Astrocyte of the hippocampus (primary cell): ENCODE results near the gene TRIM52.

ENCODE experiments used
- DNase-seq: peaks from one replicate; pipeline ENCODE4 v3.0.0; 2011; ENCODE audit warnings: low read depth, low spot score

Gene TRIM52

DNA sequence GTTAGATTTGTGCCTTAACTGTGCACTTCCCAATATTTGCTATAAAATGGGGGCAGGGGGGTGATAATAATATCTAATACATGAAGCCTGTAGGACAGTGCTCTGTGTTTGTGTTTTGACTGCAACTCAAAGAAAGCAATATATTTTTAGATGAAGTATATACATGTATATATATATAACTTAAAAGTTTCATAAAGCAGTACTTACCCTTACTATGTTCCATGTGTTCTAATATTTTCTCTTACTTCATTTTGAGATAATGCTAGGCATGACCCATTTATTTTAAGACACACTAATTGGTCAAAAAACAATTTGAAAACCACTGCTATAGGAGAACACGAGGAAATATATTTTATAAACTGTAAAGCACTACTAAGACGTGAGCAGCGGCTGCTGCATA lies 2.4 kb downstream of the TRIM52 start:
- no peak for DNase-seq

DNA sequence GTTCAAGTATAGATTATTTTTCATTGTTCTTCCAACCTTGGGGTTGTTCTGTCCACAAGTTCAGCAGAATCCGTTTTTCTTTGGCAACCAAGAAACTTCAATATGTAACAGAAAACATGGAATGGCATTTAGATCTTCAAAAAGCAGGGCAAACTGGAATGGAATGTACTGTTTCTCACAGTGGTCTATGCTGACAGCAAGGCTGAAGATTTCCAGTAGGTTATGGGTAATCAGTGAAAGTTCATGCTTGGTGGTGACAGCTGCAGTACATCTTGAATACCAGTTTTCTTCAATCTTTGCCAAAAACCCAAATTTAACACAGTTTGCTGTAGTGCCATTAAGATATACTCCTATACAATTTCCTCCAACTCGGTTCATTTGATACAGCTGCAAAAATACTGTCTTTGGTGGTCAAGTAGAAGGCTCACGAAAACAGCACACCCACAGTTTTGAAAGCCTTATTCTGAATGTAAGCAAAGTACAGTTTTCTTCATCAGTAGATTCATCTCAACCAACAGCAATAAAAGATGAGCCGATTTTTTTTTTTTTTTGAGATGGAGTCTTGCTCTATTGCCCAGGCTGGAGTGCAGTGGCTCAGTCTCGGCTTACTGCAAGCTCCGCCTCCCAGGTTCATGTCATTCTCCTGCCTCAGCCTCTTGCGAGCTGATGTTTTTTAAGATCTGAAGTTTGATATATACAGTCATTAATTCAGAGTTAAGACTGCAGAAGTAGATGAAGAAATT lies 4.9 kb downstream of the TRIM52 start:
- DNase-seq = no peak

DNA sequence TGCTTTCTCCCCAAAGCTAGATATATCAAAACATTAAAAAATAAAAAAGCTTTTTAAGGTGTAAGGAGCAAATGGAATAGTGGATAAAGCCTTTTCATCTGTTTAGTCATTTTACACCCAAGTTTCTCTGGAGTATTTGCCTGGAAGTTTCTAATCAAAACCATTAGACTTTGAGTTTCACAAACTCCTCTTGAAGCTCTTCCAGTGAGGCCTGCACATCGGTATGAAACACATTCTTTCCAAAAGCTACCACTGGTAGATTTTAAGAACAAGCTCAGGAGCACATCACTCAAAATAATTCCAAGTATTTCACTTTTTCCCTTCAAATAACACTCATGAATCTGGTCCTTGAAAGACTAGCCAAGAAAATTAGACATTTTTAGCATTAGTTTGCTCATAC lies 5.7 kb downstream of the TRIM52 start:
- DNase-seq = no peak

- no peak for DNase-seq
Measured at GRCh38 chr5:181248277-181248676, 12.7 kb downstream of the TRIM52 start.

DNA sequence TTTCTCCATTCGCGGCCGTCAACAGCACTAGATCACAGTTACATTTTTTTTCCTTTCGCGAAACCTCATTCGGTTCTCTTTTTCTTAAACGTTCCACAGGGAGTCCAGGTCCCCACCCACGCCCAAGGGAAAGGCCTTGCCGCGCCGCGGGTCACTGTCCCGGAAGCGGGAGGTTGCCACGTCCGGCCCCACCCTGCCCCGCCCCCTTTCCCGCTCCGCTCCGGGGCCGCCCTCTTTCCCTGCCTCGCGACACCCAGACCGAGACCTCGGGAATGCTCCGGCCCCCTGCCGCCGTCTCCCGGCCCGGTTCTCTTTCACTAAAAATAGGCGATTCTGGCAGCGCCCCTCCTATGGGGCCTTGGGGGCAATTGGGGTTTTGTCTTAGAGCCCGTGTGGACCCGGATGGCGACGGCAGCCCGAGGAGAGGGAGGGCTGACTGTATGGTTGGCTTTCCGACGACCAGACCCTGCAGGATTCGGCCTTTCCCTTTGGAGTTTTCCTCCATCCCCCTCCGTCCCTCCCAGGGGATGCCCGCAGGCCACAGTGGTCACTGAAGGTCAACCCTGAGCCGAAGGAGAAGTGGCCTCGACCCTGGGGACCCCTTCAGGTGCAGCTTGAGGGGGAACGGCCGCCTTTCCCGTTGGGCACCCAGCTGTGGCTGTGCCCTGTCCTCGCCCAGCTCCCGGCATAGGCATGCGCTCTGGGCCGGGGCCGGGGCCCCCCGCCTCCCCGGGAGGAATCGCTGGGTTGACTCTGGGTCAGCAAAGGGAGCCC lies 14.5 kb downstream of the TRIM52 start:
- peak; percentile 94 for DNase-seq

DNA sequence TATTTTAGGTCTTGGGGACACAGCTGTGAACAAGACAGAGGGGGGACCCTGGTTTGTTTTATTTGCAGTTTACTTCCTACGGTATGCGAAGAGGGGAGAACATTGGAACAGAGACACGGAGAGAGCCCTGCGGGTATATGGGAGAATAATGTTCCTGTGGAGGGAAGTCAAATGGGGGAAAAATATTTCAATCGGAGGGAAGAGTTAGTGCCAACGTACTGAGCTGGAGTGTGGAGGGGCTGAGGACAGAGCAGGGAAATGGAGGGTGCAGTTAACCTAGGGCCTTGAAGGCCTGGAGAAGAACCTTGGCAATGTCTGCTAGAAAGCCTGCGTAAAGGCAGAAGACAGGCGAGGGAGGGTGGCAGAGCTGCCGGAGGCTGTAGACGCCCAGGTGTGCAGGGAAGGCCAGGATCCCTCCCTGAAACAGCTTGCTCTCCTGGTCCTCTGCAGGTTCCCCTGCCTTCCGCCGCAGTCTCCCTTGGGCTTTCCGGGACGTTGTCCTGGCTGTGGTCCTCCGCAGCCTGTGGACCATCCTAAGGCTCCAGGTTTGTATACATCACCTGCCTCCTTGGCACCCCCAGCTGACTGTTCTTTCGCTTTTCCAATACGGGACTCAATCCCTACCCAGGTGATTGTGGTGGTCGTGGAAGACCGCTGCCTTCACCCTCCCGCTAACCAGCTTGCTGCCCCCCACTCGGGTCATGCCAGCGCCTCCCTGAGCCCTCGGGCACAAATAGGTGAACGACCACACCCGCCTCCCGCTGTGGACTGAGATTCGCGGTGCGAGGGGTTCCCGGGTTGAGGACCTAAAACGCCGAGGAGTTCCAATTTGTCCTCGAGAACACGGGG lies 15.3 kb downstream of the TRIM52 start:
- no peak for DNase-seq

DNA sequence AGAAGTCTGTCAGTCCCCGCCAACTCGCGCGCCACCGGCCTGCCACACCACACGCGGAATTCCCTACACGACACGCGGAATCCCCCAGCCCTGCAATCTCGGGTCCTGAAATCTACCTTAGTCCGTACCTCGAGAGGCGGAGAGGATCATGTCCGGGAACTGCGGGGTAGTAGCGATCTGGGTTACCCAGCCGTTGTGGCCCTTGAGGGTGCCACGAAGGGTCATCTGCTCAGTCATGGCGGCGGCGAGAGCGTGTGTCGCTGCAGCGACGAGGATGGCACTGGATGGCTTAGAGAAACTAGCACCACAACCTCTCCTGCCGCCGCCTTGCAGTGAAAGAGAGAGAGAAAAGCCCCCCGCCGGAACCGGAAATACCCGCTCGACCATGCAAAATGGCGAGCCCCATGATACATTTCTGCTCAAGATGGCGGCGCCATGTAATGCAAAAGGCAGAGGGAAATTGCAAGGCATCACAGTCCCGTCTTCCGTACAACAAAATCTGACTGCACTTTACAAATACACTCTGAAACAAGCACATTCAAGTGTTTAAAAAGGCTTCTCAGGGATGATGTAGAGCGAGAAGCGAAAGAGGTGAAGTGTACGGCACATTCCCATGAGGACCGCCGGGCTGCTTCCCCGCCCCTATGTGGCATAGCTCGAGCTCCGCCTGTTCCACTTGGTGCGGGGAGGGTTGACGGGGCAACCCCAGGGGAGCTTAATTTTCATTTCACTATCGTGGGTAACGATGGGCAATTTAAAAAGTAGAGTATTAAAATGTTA lies 17.2 kb downstream of the TRIM52 start, which contains the start of gene RACK1:
Gene RACK1 (minus strand): TSS at position 343 of the 780 bp plus-strand sequence. CDS start 106 bp downstream, at position 237.
- peak; percentile 95 for DNase-seq

GRCh38 chr5:181243018-181243563 lies 17.9 kb downstream of the TRIM52 start:
- DNase-seq = peak; percentile 38

DNA sequence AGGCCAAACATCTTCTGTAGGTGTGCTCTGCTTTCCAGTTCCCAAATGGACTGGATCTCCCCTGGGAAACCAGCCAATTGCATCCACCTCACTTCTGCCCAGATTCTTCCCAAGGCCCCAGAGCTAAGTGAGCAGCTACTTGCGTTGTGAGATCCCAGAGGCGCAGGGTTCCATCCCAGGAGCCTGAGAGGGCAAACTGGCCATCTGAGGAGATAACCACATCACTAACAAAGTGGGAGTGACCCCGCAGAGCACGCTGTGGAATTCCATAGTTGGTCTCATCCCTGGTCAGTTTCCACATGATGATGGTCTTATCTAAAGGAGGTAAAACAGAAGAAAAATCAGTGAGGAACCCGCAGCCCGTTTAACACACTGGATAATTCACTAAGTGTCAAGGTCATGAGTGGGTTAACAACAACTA lies 18.9 kb downstream of the TRIM52 start:
- no peak for DNase-seq

GRCh38 chr5:181241393-181241975 lies 19.5 kb downstream of the TRIM52 start:
- peak; percentile 73 for DNase-seq

- DNase-seq = no peak
Measured at GRCh38 chr5:181239062-181239663, 21.8 kb downstream of the TRIM52 start.

DNA sequence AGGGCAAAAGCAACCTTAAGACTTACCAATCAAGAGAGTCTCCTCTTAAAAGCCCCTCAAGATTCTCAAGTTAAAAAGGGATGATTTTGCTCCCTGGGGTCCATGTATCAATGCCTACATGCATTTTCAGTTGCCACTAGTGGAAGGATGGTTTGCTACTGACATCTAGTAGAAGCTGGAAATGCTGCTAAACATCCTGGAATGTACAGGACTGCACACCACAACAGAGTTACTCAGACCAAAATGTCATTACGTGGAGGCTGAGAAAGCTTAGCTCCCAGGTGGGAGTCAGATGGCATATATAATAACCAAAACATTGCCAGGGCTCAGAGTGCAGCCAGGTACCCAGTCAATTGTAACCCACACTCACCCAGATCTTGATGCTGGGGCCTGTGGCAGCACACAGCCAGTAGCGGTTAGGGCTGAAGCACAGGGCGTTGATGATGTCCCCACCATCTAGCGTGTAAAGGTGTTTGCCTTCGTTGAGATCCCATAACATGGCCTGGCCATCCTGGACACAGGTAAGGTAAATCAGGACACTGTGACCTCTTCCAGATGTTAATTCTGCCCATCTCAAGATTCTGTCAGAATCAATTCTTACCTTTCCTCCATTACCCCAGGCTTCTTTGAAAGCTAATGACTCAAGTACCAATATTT lies 23.1 kb downstream of the TRIM52 start:
- DNase-seq = no peak

GRCh38 chr5:181236954-181237641 lies 23.8 kb downstream of the TRIM52 start:
- DNase-seq = no peak

DNA sequence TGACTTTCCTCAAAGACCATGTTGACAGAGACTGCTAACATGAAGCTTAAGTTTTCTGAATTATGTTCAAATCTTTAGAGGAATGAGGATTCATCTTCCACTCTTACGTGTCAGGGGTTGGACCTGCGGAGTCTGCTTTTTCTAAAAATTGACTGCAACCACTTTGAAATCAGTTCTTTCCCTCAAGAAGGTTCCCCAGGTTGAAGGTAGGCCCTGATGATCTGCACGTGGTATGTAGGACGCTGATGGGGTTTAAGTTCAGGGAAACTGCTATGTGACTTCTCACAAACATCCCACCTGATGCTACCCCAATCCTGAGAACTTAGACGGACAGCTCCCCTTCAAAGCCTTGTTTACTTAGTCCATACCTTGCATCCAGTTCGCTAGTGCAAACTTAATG lies 24.5 kb downstream of the TRIM52 start:
- no peak for DNase-seq

- no peak for DNase-seq
Measured at GRCh38 chr5:181235689-181236366, 25.1 kb downstream of the TRIM52 start.

GRCh38 chr5:181235323-181235688 lies 25.6 kb downstream of the TRIM52 start:
- no peak for DNase-seq

- no peak for DNase-seq
Measured at GRCh38 chr5:181234455-181235306, 26.3 kb downstream of the TRIM52 start.
